Neural cell (in vitro differentiated cells): ENCODE results near the gene BZW2.

Experiments used
- MXI1 ChIP-seq: fragments of 450-650 bp; conservative IDR thresholded peaks from 2 replicates; pipeline ENCODE4 v1.6.1; 2014; ENCODE audit warnings: antibody characterized with exemption, mild to moderate bottlenecking; ENCODE audit not compliant: poor library complexity, severe bottlenecking
- TF ChIP-seq, protein P1 (sequence below): IDR thresholded peaks from 2 replicates; pipeline ENCODE4 v1.6.1; 2012; ENCODE audit warnings: borderline replicate concordance

DNA sequence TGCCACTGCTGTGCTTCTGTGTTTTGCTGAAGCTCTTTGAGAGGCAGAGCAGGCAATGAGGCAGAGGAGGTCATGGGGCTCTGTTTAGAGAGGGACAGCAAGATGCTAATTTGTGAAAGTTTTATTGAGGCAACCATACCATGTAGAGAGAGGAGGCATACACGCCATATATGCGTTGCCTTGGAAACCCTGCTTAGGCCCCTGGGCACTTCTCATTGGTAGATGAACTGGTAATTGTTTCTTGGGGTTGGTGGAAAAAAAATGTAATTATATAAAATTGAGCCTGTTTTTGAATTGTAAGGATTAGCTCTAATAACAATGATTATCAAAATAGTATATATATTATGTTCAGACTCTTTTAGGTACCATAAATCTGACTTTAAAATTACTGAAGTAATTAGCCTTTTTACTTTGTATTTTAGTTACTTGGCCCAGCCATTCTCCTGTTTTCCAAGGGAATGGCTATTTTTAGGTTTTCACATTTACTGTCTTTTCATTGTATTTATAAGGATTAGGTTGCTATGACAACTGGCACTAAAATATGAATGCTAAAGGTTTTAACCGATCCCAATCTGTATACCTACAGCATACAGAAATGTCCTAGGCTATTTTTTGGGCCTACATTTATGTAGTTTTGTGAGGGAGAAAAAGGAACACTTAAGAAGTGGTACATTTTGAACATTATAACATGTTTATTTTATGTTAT is 52.4 kb downstream of the BZW2 start:
- TF ChIP-seq, protein P1, sequence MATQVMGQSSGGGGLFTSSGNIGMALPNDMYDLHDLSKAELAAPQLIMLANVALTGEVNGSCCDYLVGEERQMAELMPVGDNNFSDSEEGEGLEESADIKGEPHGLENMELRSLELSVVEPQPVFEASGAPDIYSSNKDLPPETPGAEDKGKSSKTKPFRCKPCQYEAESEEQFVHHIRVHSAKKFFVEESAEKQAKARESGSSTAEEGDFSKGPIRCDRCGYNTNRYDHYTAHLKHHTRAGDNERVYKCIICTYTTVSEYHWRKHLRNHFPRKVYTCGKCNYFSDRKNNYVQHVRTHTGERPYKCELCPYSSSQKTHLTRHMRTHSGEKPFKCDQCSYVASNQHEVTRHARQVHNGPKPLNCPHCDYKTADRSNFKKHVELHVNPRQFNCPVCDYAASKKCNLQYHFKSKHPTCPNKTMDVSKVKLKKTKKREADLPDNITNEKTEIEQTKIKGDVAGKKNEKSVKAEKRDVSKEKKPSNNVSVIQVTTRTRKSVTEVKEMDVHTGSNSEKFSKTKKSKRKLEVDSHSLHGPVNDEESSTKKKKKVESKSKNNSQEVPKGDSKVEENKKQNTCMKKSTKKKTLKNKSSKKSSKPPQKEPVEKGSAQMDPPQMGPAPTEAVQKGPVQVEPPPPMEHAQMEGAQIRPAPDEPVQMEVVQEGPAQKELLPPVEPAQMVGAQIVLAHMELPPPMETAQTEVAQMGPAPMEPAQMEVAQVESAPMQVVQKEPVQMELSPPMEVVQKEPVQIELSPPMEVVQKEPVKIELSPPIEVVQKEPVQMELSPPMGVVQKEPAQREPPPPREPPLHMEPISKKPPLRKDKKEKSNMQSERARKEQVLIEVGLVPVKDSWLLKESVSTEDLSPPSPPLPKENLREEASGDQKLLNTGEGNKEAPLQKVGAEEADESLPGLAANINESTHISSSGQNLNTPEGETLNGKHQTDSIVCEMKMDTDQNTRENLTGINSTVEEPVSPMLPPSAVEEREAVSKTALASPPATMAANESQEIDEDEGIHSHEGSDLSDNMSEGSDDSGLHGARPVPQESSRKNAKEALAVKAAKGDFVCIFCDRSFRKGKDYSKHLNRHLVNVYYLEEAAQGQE, result no peak
- no peak for TF ChIP-seq MXI1
